K562 (cell line): Measurements from ENCODE around the gene MFNG. TPM values are rescaled to one million over a fixed set of nuclear protein-coding genes. Genes with fewer than 3 reads are reported as not detected.

ENCODE experiments used
- CREBBP ChIP-seq: IDR thresholded peaks from one replicate; pipeline ENCODE4 v1.6.1; 2012; ENCODE audit warnings: low read depth, mild to moderate bottlenecking, control low read depth, inconsistent platforms, low read length
- HMGN3 ChIP-seq: IDR thresholded peaks from 2 replicates; pipeline ENCODE4 v1.6.1; 2011; ENCODE audit warnings: borderline replicate concordance, low read depth, mild to moderate bottlenecking, mixed read lengths, low read length; ENCODE audit not compliant: insufficient read length; ENCODE audit errors: extremely low read depth
- KLF10 ChIP-seq: fragments of 250-450 bp; sonication (Bioruptor Pico); IDR thresholded peaks from 2 replicates; pipeline ENCODE4 v1.6.1; 2021; ENCODE audit warnings: matching md5 sums
- SREBF1 ChIP-seq: fragments of 150-350 bp; IDR thresholded peaks from 2 replicates; pipeline ENCODE4 v1.6.1; 2014; ENCODE audit warnings: antibody characterized with exemption, low read depth, low read length, borderline replicate concordance
- STAT5A ChIP-seq: IDR thresholded peaks from 2 replicates; pipeline ENCODE4 v1.6.1; 2012; ENCODE audit warnings: low read length, inconsistent platforms, borderline replicate concordance
- TSC22D4 ChIP-seq: fragments of 450-650 bp; IDR thresholded peaks from 2 replicates; pipeline ENCODE4 v1.6.1; 2016; ENCODE audit warnings: missing genetic modification characterization, missing biosample characterization, control low read depth
- ZNF644 ChIP-seq: fragments of 200-800 bp; sonication (Bioruptor generic); IDR thresholded peaks from 2 replicates; pipeline ENCODE4 v1.6.1; 2016; ENCODE audit warnings: low read depth, missing genetic modification characterization, missing compliant biosample characterization
- ZNF695 ChIP-seq: fragments of 450-650 bp; formaldehyde crosslinking; IDR thresholded peaks from 2 replicates; pipeline ENCODE4 v1.4.0; 2020; ENCODE audit warnings: mild to moderate bottlenecking, moderate library complexity
- polyA plus RNA-seq, 8 experiments: library from polyadenylated mRNA; depleted of rRNA in 4 of 8; stranded (reverse) in 5 of 8; unstranded in 3 of 8; fragments of >200 nt; fragmentation: Nextera tagmentation in 2 of 8; fragmentation: Illumina TruSeq in 1 of 8; extraction: Ambion mirVana in 2 of 8; extraction: Trizol in 1 of 8; gene quantifications; 2 replicates each; pipeline versions ENCODE4 v1.2.1 to v1.2.3, GENCODE V29; 2011 to 2014; ENCODE audit warnings: inconsistent platforms in 1 of 8, missing spikeins in 1 of 8
- total RNA-seq, 7 experiments: library from RNA; depleted of rRNA in 6 of 7; stranded (reverse); fragments of >200 nt in 6 of 7; fragmentation: Illumina TruSeq in 2 of 7; extraction: Trizol in 2 of 7; gene quantifications; 2 replicates each; pipeline versions ENCODE4 v1.2.1 to v1.2.3, GENCODE V29; 2011 to 2021; ENCODE audit warnings: low replicate concordance in 1 of 7
- TF ChIP-seq, protein P1 (sequence below): fragments of 150-350 bp; IDR thresholded peaks from 2 replicates; pipeline ENCODE4 v1.6.1; 2014; ENCODE audit warnings: low read depth, mild to moderate bottlenecking, low read length, borderline replicate concordance
- TF ChIP-seq, protein P2 (sequence below): fragments of 250-450 bp; sonication (Bioruptor Pico); IDR thresholded peaks from 2 replicates; pipeline ENCODE4 v1.8.0; 2021; ENCODE audit warnings: borderline replicate concordance, mild to moderate bottlenecking, moderate library complexity; ENCODE audit not compliant: poor library complexity, severe bottlenecking

MFNG gene
- total and polyA plus RNA-seq, 9 of the 15 experiments (the other 6 are each of a cell fraction or from before 2014, with no cell fraction given) = 0.13 to 0.73 (median 0.38) TPM; not detected in 4

DNA sequence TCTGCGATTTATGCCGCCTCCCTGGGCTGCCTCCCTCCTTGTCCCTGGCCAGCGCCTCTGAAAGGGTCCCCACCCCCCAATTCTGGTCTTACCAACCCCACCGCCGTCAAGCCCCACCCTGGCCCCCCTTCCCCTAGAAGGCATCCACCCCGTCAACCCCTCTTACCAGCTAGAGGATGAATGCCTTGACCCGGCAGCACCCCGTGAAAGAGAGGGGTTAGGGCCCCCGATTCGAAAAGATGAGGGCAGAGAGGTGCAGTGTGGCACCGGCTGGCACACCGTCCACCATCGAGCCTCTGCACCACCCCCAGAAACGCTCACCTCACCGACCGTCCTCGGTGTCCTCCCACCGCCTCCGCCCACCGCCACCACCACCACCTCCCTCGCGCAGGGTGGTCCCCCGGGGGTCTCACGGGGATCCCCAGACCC lies 59.5 kb downstream of the MFNG start (continued):
- TF ChIP-seq TSC22D4 (no peak), SREBF1 (no peak), ZNF644 (tag) (no peak), CREBBP (no peak), HMGN3 (no peak), STAT5A (no peak), ZNF695 (no peak), KLF10 (no peak)
- TF ChIP-seq, protein P1, sequence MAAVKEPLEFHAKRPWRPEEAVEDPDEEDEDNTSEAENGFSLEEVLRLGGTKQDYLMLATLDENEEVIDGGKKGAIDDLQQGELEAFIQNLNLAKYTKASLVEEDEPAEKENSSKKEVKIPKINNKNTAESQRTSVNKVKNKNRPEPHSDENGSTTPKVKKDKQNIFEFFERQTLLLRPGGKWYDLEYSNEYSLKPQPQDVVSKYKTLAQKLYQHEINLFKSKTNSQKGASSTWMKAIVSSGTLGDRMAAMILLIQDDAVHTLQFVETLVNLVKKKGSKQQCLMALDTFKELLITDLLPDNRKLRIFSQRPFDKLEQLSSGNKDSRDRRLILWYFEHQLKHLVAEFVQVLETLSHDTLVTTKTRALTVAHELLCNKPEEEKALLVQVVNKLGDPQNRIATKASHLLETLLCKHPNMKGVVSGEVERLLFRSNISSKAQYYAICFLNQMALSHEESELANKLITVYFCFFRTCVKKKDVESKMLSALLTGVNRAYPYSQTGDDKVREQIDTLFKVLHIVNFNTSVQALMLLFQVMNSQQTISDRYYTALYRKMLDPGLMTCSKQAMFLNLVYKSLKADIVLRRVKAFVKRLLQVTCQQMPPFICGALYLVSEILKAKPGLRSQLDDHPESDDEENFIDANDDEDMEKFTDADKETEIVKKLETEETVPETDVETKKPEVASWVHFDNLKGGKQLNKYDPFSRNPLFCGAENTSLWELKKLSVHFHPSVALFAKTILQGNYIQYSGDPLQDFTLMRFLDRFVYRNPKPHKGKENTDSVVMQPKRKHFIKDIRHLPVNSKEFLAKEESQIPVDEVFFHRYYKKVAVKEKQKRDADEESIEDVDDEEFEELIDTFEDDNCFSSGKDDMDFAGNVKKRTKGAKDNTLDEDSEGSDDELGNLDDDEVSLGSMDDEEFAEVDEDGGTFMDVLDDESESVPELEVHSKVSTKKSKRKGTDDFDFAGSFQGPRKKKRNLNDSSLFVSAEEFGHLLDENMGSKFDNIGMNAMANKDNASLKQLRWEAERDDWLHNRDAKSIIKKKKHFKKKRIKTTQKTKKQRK = no peak
- TF ChIP-seq, protein P2, sequence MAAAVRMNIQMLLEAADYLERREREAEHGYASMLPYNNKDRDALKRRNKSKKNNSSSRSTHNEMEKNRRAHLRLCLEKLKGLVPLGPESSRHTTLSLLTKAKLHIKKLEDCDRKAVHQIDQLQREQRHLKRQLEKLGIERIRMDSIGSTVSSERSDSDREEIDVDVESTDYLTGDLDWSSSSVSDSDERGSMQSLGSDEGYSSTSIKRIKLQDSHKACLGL (CRISPR knock-in tag) = no peak
- TF ChIP-seq, all 486 proteins: peak for 0
